Stimulated activated CD8-positive, alpha-beta memory T cell treated with anti-CD3 and anti-CD28 coated beads, Interleukin-2, amount 100 ng/mL, for 1 hour (primary cell): ENCODE data around the gene SYNGR3.
"Not testable (repeated sequence)": the region's sequence is repeated elsewhere in the genome, so short reads cannot be mapped to it uniquely, and the experiment has no call there.

ENCODE experiments used
- DNase-seq, 2 donors: peaks; one replicate each; pipeline ENCODE4 v3.0.0-alpha.2; 2020; ENCODE audit warnings: low read depth in 2 of 2

SYNGR3 gene

DNA sequence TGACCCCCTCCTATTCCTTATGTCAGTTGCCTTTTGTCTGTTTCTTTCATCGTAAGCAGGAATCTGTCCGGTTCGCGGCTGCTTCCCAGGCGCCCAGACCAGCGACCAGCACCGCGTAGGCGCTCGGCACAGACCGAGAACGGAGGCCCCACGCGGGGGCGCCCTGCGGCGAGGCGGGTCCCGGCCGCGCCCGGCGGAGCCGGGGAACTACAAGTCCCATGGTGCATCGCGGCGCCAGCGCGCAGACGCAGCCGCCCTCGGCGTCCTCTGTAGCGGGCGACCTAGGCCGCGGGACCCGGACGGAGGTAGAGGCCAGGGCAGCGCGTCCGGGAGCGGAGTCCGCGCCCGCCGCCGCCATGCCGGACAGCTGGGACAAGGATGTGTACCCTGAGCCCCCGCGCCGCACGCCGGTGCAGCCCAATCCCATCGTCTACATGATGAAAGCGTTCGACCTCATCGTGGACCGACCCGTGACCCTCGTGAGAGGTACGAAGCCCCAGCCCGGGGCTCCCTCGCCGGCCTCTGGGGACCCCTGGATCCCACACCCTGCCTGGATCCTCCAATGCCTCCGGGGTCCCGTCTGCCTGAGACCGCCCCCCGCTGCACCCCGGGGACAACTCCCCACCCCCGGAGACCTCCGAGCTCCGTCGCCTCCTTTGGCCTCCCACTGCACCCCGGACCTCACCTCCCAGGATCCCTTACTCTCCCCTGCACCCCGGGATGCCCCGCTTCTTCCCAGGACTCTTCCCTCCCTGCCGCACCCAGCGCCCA lies 30.3 kb upstream of the SYNGR3 start, which contains the start of gene NDUFB10:
TSS of gene NDUFB10 (plus strand) at position 270 of the 771 bp plus-strand sequence. CDS start at position 357, 87 bp downstream.
- peak; percentile 86 to 88 for DNase-seq

DNA sequence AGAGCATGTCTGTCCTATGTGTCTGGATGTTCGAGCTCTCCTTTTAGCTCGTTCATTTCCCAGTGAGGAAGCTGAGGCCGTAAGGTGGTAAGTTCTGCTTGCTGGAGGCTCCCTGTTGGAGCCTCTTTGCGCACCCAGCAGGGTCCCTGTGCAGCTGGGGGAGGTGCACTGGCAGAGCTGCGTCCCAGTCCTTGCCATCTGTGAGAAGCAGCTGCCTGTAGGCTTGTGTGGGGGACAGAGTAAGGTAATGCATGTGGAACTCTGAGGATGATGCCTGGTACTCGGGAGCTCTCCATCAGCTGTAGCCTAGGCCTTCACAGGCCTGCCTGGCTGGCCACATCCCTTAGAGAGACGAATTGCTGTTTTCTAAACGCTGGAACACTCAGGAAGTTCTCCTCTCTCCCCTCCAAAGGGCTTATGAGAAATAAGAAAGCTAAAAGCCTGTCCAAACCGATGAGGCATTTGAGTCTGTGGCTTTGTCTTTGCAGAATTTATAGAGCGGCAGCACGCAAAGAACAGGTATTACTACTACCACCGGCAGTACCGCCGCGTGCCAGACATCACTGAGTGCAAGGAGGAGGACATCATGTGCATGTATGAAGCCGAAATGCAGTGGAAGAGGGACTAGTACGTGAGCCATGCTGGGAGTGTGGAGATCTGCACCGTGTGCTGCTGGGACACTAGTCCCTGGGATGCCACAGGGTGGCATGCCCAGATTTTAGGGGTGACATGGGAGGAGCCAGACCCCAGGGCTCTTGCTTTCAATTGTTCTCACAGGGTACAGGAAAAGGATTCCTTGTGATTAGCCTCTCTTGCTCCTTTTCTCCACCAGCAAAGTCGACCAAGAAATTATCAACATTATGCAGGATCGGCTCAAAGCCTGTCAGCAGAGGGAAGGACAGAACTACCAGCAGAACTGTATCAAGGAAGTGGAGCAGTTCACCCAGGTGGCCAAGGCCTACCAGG lies 28.8 kb upstream of the SYNGR3 start:
- no peak for DNase-seq

DNA sequence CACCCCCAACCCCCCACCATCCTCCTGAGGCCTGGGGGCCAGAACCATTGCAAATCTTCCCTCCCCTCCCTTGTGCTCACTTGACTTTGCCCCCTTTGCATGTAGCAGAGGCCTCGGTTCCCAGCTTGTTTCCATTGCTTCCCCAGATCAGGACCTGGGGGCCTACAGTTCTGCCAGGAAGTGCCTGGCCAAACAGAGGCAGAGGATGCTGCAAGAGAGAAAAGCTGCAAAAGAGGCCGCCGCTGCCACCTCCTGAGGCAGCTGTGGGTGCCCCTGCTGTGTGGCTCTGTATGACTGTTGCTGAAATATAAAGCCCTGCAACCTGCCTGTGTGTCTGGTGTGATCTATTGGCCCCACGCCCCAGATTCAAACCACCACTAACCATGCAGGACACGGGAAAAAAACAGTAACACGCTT lies 28.1 kb upstream of the SYNGR3 start:
- no peak for DNase-seq

DNA sequence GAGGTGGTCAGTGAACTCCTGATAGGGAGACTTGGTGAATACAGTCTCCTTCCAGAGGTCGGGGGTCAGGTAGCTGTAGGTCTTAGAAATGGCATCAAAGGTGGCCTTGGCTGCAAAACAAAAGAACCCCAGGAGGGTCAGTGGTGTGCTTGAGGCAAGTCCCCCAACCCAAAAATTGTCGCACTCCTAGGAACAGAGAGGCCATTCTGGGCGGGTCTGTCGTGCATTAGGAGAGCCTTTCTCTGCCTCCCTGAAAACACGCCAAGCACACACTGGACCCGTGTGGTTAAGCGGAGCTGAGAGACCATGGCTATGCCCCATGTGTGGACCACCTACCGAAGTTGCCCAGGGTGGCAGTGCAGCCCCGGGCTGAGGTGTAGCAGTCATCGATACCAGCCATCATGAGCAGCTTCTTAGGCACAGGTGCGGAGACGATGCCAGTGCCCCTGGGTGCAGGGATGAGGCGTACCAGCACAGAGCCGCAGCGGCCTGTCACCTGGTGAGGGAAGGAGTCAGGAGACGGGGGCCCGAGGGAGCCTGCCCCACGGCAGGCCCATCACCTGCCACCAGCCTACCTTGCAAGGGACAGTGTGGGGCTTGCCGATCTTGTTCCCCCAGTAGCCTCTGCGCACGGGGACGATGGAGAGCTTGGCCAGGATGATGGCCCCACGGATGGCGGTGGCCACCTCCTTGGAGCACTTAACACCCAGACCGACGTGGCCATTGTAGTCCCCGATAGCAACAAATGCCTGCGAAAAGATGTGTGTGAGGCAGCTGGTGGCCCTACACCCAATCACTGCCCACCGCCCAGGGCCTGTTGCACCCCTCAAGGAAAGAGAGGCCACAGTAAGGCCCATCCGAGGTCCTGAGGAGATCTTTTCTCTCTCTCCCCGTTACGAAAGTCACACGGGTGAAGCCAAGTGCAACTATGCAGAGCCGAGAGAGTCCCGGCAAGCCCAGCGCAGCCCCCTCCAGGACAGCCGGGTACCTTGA lies 27.3 kb upstream of the SYNGR3 start:
- not testable (repeated sequence) for DNase-seq

DNA sequence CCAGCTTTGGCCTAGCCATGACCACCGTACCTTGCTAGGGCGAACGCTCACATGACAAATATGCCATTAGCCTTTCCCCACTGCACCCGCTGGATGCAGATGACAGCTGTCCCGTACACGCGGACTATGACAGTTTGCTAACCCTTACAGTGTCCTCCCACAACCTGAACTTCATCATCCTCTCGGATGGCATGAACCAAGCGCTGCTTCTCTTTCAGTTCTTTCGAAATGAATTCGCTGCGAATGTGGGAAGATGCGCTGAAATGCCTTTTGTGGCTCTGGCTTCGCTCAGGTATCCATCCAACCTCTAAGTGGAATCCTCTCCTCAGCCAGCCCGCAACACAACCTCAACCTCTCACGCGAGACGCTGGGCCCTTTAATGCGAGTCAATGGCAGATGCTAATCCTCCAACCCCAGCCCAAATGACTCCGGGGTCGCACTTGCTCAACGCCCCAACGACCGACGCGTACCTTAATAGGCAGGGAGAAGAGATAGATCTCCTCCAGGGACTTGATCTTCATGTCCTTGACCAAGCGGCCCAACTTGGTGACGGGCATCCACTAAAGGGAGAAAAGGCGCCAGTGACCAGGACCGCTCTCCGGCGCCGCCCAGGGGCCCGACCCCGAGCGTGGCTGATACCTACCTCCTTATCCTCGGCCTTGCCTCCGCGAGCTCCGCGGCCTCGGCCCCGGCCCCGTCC lies 25.8 kb upstream of the SYNGR3 start:
- DNase-seq = no peak

DNA sequence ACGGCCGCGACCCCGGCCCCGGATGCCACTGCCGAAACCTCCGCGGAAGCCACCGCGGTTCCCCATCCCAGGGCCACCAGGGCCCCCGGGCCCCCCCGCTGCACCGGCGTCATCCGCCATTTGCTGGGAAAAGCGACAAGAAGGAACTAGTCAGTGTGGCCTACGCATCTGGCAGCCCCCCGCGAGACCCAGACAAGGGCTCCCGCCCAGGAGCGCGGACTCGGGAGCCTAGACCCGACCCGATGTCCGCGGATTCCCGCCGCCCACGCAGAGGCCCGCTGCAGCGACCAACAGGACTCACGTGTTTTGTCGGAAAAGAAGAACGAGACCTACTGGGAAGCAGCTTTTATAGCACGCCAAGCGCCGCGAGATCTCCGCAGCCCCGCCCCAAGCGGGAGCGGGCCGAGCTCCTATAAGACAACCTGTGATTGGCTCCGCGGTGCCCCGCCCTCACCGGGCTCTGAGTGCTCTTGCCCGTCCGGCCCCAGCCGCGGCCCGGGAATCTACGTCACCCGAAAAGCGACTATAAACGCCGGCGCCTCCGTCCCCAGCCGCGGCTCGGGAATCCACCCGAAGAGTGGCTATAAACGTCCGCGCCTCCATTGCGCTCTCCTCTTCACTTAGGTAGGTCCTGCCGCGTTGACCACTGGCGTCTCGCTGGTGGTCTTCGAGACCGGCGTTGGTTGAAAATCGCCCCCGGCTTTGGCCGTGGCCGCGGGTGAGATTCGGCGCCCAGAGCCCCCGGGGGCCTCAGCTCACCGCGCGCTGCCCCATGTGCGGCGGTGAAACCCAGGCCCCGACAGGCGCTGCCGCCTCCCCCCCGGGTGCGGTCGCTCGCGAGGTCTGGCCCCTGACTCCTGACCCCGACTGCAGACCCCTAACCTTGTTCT lies 25.0 kb upstream of the SYNGR3 start, which contains the start of gene RPS2:
TSS of gene RPS2 (minus strand) at position 321 of the 890 bp plus-strand sequence. CDS start at position 120, 201 bp downstream.
- DNase-seq = peak; percentile 95 to 96

DNA sequence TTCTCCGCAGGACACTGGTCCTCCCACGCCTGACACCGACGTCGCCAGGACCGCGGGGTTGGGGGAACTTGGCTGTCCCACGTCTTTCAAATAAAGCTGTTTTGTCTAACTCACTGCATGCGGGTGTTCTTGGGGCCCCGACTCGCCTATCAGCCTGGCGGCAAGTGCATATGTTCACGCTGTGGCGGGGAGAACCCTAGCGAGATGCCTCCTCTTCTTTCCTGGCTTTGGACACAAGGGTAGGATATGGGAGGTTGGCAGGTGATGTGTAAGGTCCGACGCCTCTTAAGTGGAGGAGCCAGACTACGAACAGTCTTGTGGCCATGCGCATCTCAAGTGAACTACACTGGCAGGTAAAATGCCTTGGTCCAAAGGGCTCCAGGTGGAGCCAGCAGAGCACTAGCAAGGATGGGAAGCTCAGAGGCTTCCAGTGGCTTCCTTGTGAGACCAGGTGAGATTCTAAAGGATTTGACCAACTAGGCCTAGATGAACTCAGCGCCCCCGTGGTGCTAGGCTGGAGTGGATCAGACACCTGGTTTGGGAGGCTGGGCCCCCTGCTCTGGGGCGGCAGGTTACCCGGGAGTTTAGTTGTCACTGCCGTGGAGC lies 24.3 kb upstream of the SYNGR3 start:
- no peak for DNase-seq

DNA sequence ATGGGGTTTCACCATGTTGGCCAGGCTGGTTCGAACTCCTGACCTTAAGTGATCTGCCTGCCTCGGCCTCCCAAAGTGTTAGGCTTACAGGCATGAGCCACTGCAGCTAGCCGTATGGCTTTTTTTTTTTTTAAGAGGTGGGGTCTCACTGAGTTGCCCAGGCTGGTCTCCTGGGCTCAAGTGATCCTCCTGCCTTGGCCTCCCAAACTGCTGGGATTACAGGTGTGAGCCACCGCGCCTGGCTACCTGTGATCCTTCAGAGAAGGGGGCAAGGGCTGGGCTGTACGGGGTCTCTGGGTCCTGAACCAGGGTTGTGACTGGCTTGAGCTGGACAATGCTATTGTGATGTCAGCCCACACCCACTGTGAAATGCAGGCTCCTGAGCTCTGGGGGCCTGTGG lies 23.3 kb upstream of the SYNGR3 start, which contains the start of gene RNF151:
TSS of gene RNF151 (plus strand) at position 397 of the 400 bp plus-strand sequence. CDS start 26 bp downstream, outside the sequence.
- DNase-seq = no peak

DNA sequence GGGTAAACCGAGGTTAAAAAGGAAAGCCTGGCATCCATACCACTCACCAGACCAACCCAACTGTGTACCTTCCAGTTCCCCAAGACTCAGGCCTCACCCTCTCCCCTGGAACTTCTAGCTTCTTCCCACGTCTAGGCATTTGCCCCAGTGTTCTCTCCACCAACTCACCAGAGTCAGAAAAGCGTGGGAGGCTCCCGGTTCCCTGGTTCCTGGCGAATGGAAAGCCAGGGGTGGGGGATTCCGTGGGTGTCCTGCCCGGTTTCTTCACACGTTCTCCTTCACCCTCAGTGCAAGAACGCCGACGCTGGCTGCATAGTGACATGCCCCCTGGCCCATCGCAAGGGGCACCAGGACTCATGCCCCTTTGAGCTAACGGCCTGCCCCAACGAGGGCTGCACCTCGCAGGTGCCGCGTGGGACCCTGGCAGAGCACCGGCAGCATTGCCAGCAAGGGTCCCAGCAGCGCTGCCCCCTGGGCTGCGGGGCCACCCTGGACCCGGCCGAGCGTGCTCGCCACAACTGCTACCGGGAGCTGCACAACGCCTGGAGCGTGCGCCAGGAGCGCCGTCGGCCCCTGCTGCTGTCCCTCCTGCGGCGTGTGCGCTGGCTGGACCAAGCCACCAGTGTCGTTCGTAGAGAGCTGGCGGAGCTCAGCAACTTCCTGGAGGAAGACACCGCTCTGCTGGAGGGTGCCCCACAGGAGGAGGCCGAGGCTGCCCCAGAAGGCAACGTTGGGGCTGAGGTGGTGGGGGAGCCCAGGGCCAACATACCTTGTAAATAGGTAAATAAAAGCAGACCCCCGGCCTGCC lies 21.4 kb upstream of the SYNGR3 start:
- DNase-seq = no peak

DNA sequence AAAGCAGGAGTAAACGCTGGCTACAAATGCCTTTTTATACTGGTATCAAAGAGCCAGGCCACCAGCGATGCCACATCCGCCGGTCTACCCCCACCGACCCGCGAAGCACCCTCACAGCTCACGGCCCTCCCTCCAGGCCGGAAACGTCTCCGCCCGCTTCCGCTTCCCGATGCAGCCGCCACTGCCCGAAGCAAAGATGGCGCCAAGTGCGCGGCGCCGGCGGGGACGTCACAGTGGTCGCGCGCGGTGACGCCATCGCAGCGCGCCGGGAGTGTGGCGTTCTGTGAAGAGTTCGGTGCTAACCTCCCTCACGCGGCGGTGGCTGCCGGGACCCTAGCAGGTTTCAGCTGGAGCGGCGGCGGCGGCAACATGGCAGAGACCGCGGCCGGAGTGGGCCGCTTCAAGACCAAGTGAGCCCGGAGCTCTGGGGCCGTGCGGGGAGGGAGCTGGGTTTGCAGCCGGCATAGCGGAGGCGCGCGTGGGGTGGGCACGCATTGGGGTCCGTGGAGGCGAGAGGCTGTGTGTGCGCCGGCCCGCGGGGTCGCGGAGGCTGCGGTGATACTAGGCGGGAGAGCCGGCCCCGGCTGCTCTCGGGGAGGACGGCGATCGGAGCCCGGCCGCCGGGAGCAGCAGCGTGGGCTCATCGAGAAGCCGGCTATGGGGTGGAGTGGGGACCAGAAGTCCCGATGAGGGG lies 17.8 kb upstream of the SYNGR3 start, which contains the start of gene TBL3:
TSS of gene TBL3 (plus strand) at position 258 of the 694 bp plus-strand sequence. CDS start at position 370, 112 bp downstream.
- DNase-seq = peak; percentile 94

DNA sequence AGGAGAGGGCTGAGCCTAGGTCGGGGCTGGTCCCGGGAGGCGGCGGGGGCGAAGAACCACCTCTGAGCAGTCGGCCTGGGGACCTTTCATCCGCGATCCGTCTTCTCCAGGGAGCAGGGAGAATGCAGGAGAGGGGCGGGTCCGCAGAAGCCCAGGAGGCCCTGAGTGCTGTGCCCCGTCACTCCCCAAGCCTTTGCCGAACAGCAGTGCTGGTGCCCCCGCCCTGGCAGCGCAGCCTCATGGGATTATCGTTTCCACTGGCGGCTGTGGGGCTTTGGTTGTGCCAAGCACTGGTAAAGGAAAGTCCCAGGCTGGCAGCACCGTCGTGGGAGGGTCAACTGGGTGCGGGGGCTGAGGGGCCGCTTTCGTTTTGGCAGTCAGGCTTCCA lies 17.3 kb upstream of the SYNGR3 start:
- no peak for DNase-seq

DNA sequence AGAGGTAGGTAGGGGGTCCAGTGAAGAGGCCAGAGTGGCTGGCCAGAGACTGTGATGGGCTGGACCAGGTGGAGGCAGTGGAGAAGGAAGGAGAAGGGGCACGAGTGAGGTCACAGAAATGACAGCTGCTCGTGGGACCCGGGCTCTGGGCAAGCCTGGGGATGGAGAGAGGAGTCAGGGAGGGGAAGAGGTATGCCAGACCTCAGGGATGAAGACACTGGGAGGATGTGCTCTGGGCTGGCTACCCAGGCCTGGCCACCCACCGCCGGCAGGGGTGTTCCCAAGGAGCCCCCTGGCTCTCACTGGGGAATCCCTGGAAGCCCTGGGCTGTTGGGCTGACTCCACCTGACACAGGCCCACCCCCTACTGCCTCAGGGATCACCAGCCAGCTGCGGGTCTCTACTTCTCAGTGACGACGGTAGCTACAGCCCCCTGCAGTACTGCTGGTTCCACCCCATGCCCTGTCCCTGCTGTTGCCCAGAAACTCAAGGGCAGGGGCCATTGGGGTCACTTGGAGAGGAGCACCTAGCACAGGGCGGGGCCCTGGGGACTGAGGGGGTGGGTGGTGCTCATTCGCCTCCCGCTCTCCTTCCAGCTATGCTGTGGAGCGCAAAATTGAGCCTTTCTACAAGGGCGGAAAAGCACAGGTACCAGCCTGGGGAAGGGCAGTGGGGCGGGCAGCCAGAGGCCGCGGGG lies 16.2 kb upstream of the SYNGR3 start:
- DNase-seq = no peak

DNA sequence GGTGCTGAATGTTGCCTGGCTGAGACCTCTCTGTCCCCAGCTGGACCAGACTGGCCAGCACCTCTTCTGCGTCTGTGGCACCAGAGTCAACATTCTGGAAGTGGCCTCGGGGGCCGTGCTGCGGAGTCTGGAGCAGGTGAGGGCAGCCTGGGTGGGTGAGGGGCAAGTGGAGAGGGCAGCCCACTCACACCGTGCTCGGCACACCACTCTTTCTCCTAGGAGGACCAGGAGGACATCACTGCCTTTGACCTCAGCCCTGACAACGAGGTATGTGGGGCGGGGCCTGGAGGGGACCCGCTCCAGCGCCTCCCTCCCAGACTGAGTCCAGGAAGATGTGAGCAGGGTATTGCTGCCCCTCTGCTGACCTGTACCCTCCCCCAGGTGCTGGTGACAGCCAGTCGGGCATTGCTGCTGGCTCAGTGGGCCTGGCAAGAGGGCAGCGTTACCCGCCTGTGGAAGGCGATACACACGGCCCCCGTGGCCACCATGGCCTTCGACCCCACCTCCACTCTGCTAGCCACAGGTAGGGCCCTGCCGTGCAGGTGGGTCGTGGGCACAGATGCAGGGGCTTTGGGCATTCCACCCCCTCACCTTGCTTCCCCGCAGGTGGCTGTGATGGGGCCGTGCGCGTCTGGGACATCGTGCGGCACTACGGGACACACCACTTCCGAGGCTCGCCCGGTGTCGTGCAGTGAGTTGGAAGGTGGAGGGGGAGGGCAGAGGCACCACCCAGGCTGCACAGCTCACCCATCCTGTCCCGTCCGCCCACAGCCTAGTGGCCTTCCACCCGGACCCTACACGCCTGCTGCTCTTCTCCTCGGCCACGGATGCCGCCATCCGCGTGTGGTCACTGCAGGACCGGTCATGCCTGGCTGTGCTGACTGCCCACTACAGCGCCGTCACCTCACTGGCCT lies 15.4 kb upstream of the SYNGR3 start:
- no peak for DNase-seq

DNA sequence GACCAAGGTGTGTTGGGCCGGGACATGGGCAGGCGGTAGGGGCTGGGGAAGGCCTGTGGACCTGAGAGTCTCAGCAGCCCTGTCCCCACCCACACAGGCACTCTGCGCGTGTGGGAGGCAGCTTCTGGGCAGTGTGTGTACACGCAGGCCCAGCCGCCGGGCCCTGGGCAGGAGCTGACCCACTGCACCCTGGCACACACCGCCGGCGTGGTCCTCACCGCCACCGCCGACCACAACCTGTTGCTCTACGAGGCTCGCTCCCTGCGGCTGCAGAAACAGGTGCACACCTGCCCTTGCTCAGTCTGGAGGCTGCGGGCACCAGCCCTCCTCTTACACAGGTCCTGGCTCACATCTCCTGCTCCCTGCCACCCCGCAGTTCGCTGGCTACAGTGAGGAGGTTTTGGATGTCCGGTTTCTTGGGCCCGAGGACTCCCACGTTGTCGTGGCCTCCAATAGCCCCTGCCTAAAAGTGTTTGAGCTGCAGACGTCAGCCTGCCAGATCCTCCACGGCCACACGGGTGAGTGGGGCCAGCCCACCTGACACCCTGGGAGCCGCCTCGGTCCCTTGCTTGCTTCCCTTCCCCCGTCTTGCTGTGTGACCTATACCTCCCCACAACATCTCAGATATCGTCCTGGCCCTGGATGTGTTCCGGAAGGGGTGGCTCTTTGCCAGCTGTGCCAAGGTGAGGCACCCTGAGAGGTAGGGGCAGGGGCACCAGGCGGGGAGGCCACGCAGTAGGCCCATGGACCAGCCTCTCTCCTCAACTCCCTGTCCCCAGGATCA lies 14.1 kb upstream of the SYNGR3 start:
- DNase-seq = no peak

DNA sequence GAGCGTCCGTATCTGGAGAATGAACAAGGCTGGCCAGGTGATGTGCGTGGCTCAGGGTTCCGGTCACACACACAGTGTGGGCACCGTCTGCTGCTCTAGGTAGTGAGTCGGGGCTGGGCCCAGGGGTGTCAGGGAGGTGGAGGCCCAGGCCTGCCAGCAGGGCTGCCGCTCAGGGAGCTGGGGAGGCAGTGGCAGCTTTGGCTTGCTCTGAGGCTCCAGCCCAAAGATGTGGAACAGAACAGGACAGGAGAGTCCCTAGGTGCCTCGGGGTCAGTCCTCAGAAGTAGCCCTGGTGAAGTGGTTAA lies 13.6 kb upstream of the SYNGR3 start:
- DNase-seq = no peak
